ENCODE measurements around the gene CD300LF.

CD300LF gene

DNA sequence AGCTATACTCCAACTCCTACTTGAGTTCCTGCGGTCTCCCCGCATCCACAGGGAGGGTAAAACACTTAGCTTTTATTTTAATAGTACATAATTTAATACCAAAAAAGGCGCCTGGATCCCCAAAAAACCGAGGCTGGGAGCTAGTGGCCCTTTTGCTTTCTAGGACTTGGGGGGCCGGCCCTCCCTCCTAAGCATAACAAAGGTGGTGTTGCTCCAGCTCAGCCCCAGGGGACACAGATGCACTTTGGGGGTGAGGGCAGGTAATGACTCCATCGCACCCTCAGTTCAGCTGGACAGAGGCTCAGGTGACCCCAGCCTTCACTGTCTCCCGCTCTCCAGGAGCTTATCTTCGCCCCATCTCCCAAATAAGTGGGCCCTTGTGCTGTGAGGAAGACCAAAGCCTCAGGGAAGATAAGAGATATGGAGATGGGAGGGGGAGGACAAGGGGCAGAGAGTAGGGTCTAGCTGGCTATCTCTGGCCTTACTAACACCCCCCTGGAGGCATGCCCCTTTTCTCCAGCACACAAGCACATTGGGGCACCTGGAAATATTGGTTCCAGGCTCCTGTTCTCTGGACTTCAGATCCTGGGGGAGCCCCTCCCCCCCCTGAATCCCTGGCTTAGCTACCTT lies 32.9 kb upstream of the CD300LF start:
- no peak for DNase-seq

DNA sequence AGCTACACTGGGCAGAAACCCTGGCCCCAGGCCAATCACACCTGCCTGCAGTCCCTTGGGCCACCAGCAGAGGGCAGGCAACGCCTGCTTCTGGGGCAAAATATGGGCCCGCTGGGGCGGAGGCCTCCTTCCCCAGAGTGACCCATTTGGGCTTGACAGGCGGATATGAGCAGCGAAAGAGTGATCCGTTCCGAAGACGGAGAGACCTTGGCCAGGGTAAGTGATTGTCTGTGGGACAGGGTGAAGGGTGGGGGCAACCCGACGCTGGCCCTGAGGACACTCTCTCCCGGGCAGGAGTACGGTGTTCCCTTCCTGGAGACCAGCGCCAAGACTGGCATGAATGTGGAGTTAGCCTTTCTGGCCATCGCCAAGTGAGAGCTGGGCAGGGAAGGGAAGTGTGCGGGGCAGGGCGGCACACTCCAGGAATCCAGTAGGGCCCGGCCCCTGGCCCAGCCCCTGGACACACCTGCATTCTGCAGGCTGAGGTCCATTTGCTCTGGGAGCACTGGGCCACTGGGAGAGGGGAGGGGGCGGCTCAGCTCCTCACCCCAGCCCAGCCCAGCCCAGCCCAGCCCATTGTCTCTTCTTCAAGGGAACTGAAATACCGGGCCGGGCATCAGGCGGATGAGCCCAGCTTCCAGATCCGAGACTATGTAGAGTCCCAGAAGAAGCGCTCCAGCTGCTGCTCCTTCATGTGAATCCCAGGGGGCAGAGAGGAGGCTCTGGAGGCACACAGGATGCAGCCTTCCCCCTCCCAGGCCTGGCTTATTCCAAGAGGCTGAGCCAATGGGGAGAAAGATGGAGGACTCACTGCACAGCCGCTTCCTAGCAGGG lies 32.2 kb upstream of the CD300LF start:
- no peak for DNase-seq

DNA sequence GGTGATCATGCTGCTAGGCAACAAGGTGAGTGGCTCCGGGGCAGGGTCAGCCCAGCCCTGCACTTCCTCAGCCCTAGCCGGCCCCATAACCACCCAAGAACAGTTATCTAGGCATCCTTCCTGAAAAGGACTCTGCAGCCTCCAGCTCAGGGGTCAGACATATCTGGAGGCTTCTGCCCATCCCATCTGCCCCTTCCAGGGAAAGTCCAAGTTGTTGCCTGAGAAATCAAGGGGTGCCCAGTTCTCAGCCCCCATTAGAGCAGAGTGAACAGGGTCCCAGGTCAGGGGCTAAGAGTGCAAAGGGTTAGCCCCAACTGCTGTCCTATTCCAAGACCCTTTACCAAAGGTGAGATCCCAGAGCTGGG lies 31.6 kb upstream of the CD300LF start:
- no peak for DNase-seq

- no peak for DNase-seq
Observed at GRCh38 chr17:74743755-74744154, 31.0 kb upstream of the CD300LF start.

GRCh38 chr17:74742978-74743545 lies 30.3 kb upstream of the CD300LF start:
- no peak for DNase-seq

DNA sequence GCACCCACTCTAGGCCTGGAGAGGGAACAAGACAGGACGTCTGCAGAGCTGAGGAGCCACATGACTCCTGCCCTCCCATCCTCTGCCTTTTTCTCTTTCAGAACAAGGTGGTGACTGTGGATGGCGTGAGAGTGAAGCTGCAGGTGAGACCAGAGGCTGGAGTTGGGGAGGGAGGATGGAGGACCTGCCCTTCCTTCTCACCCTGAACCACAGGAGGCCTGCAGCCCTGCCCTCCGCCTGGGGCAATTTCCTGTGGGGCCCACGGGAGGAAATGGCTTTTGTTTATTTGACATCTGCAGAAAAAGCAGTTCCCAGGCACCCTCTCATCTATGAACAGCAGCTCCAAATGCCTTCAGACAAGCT lies 29.4 kb upstream of the CD300LF start:
- DNase-seq = no peak

DNA sequence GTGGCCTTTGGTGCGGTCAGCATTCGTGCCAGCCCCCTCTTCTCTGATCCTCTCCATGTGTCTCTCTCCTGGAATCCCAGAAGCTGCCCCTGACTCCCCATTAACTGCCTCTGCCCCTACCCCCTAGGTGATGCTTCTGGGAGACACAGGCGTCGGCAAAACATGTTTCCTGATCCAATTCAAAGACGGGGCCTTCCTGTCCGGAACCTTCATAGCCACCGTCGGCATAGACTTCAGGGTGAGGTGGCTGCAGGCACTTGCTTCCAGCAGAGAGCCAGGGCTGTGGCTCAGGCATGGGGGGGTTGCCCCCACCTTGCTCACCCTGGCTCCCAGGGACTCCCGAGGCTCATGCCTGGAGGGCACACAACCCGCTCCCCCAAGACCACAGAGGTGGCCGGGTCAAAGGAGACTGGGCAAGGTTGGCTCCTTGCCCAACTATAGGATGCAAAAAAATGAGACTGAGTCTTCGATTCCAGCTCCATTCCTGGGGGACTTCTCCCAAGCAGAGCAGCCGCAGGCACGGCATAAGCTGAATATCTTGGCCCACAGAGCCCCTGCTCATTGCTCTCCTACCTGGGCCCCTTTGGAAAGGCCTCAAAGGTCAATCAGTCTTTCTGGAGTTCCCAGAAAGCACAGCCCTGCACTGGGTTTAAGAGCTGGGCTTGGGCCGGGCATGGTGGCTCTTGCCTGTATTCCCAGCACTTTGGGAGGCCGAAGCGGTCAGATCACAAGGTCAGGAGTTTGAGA lies 28.1 kb upstream of the CD300LF start:
- no peak for DNase-seq

DNA sequence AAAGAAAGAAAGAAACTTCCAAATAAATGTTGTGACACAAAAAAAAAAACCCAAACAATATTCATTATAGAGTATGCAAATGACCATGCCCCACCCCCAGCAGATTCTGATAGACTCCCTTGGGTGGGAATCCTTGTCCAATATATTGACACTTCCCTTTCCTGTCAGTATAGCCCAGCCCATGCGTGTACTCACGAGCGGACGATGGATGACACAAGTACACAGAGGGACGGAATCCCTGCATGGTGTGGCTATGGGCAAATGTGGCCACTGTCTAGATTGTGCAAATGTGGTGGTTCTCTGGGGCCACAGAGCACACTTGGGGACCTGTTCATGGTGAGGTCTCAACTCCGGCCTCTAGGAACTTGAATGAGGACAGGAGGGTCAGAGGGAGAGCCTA lies 27.4 kb upstream of the CD300LF start:
- DNase-seq = no peak

- no peak for DNase-seq
Observed at GRCh38 chr17:74739227-74739831, 26.6 kb upstream of the CD300LF start.

DNA sequence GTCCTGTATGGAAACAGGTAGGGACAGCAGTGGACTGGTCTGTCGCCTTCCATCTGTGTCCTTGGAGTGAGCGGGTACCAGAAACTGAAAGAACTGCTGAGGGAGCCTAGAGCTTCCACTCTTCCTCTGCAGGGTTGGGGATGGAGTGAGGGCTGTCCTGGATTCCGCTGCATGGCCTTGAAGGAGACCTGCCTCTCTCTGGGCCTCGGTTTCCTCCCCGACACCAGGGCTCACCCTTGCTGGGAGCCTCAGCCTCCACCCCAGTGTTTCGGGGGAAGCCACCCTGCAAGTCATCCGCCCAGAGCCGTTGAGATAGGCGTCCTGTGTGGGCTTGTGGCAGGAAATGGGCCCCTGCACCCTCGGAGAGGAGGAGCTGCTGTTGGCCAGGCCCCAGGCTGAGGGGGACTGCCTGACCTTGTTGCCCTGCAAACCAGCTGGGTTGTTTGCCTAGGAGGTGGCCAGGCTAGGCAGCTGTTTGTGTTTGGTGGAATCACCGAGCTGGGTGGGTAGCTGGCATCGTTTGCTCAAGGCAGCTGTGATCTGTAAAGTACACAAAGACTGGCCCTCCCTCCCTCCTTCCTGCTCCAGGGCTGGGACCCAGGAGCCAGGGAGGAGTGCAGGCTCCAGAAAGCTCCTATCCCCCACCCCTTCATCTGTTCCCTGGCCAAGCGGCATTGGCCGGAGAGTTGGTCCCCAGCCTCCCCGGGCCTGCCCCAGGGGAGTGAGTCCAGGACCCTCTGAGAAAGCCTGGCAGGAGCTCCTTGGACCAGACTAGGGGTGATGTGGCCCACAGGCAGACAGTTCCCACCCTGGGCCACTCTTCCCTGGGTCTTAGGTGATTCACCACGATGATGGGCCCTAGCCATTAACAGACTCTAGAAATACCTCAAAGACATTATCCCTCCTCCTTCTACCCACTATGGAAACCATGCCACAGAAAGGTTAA lies 25.6 kb upstream of the CD300LF start:
- no peak for DNase-seq

GRCh38 chr17:74737299-74738050 lies 24.8 kb upstream of the CD300LF start:
- DNase-seq = no peak

- DNase-seq = no peak
Observed at GRCh38 chr17:74736513-74737298, 24.0 kb upstream of the CD300LF start, which contains the start of gene RAB37. Gene RAB37, plus strand, starts transcription at chr17:74737256. Its CDS starts 17 bp downstream, at chr17:74737273.

DNA sequence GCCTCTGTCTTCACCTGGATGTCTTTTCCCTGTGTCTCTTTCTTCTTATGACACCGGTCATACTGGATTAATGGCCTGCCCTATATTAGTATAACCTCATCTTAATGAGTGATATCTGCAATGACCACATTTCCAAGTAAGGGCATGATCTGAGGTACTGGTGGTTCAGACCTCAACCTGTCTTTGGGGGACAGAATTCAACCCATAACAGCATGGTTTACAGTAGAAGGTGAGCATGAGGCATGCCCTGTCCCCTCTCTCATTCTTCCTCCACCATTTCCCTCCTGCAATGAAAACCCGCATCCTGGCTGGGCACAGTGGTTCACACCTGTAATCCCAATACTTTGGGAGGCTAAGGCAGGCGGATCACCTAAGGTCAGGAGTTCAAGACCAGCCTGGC lies 21.5 kb upstream of the CD300LF start:
- no peak for DNase-seq

DNA sequence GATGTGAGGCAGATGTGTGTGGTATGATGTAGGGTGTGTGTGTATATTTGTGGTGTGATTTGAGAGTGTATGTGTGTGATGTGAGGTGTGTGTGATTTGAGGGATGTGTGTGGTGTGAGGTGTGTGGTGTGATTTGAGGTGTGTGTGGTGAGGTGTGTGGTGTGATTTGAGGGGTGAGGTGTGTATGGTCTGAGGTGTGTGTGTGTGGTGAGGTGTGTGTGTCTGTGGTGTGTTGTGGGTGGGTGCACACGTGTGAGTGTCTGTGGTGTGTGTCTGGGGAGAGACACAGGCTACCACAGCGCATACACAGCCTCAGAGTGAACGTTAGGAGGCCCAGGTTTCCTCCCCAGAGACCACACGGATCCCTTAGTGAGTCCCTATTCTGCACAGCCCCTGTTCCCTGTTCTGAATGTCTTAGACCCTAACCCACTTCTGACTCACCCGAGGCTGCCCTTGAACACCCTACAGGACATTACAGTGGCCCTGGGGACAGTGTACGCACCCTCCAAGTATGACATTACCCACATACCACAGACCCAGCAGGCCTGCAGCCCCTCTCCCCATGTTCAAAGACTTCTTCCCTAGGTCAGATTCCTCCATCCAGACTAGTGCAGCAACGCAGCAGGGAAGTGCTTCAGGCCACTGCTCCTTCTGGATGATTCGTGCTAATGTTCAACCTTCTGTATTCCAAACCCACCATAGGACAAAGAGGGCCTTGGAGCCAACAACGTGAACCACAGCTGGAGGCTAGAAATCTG lies 20.8 kb upstream of the CD300LF start:
- no peak for DNase-seq

- DNase-seq = no peak
Observed at GRCh38 chr17:74732042-74732867, 19.5 kb upstream of the CD300LF start.

DNA sequence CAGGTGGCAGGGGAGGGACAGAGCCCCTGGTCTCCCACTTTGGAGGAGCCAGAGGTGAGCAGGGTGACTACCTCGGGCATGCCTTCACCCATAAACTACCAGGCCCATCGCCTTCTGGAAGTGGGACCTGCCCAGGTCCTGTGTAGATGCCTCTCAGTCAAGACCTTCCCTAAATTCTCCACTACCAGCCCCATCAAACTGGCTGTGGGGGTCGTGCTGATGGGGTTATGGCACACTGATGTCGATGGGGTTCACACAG lies 18.6 kb upstream of the CD300LF start:
- no peak for DNase-seq

DNA sequence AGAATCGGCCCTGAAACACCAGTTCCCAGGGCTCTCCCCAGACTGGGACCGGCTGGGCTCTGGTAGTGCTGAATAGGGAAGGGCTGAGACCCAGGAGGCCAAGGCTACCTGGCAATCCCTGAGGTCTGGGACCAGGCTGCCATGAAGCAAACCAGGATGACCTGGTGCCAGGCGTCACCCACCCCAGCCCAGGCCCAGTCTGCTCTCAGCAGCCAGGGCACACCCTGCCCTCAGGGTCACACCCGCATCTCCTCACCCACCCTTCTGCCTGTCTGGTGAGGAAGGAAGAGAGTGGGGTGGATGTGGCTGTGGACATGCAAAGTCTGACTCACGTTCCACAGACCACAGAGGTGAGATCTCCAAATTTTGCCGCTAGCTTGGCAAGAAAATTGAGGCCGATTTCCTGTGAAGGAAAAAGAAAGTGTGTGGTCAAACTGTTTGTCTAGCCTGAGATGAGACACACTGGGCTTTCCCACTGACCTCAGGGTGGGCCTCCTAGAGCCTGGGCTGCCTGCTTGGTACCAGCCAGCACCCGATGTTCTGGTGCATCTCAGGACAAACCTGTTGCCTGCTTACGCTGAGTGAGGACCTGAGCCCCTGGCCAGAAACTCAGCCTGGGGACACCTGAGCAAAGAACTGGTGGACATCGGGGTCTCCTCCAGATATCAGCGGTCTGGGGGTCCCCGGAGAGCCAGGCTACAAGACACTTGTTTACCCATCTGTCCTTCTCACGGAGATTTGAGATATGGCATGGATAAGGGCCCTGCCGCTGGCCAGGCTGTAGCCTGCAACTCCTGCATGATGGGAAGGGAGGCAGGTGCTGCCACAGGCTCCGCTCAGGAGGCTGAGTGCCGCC lies 18.0 kb upstream of the CD300LF start:
- no peak for DNase-seq

GRCh38 chr17:74729866-74730265 lies 17.1 kb upstream of the CD300LF start:
- DNase-seq = no peak

Measured in left hindlimb (tissue), 1 donor.